H1 (cell line): Measurements from ENCODE around the gene CRYM. TPM values are rescaled to one million over a fixed set of nuclear protein-coding genes. Genes with fewer than 3 reads are reported as not detected.

Experiments used
- CTCF ChIA-PET: fragments of 300-600 bp; sonication (Branson Sonifier 250); formaldehyde crosslinking; loops from one replicate; lab custom pipeline; 2021; ENCODE audit not compliant: partially characterized antibody; lab: Charles Lee
- POLR2A ChIA-PET: fragments of 300-600 bp; sonication (Branson Sonifier 250); formaldehyde crosslinking; loops from one replicate; lab custom pipeline; 2021; ENCODE audit warnings: inconsistent platforms; ENCODE audit not compliant: partially characterized antibody; lab: Charles Lee
- DNase-seq, 2 experiments: peaks; one replicate each; pipeline versions ENCODE4 v3.0.0 to v3.0.0-alpha.2; 2010 to 2022; ENCODE audit warnings: low spot score in 2 of 2, low read depth in 1 of 2, mixed read lengths in 1 of 2
- FAIRE-seq: peaks from 2 replicates; lab custom pipeline; 2011; peaks lifted over from hg19 to GRCh38; lab: Jason Lieb, UNC
- H2AFZ ChIP-seq: 2 replicates; pipeline ENCODE4 v1.8.1; 2012; ENCODE audit warnings: low read length, inconsistent platforms
- H2AK5ac ChIP-seq: 2 replicates; pipeline ENCODE4 v1.6.1; 2013; ENCODE audit warnings: low read depth, low read length
- H2BK120ac ChIP-seq: replicated peaks from 2 replicates; pipeline ENCODE3; 2013; ENCODE audit warnings: low read depth, low read length, inconsistent platforms
- H2BK12ac ChIP-seq: 2 replicates; pipeline ENCODE4 v1.6.1; 2013; ENCODE audit warnings: low read depth, low read length
- H2BK15ac ChIP-seq: 2 replicates; pipeline ENCODE4 v1.6.1; 2013; ENCODE audit warnings: low read length
- H2BK20ac ChIP-seq: 2 replicates; pipeline ENCODE4 v1.6.1; 2013; ENCODE audit warnings: low read length
- H2BK5ac ChIP-seq: 2 replicates; pipeline ENCODE4 v1.6.1; 2013; ENCODE audit warnings: low read depth, low read length
- H3K14ac ChIP-seq: 2 replicates; pipeline ENCODE4 v1.6.1; 2013; ENCODE audit warnings: inconsistent platforms; ENCODE audit not compliant: insufficient read length
- H3K18ac ChIP-seq: 2 replicates; pipeline ENCODE4 v1.6.1; 2013; ENCODE audit warnings: low read length; ENCODE audit errors: extremely low read depth
- H3K23ac ChIP-seq: 2 replicates; pipeline ENCODE4 v1.6.1; 2013; ENCODE audit warnings: inconsistent platforms; ENCODE audit not compliant: insufficient read length
- H3K23me2 ChIP-seq: 2 replicates; pipeline ENCODE4 v1.6.1; 2013; ENCODE audit warnings: low read depth, low read length
- H3K27ac ChIP-seq: 2 replicates; pipeline ENCODE4 v1.6.1; 2011; ENCODE audit warnings: low read depth, low read length, inconsistent platforms
- H3K27me3 ChIP-seq, 4 experiments: replicated peaks in 1 of 4; 1 replicate in 1 of 4; 2 replicates in 3 of 4; pipeline versions ENCODE4 v1.6.1 to v1.8.1; 2011 to 2013; ENCODE audit warnings: low read length in 3 of 4, mild to moderate bottlenecking in 3 of 4, inconsistent platforms in 2 of 4, mixed read lengths in 2 of 4, moderate library complexity in 1 of 4; ENCODE audit not compliant: control insufficient read depth in 3 of 4, insufficient read depth in 3 of 4; ENCODE audit errors: extremely low read depth in 1 of 4
- H3K36me3 ChIP-seq, 4 experiments: 2 replicates each; pipeline versions ENCODE4 v1.6.1 to v1.8.1; 2011 to 2013; ENCODE audit warnings: mild to moderate bottlenecking in 4 of 4, low read length in 3 of 4, moderate library complexity in 2 of 4, control low read depth in 1 of 4, inconsistent platforms in 1 of 4; ENCODE audit not compliant: insufficient read depth in 4 of 4, control insufficient read depth in 2 of 4
- H3K4ac ChIP-seq: replicated peaks from 2 replicates; pipeline ENCODE3; 2013; ENCODE audit warnings: low read length, low read depth, mixed read lengths, inconsistent platforms; ENCODE audit not compliant: insufficient read length
- H3K4me1 ChIP-seq, 4 experiments: replicated peaks in 1 of 4; 1 replicate in 1 of 4; 2 replicates in 3 of 4; pipeline versions ENCODE4 v1.6.1 to v1.8.1; 2011 to 2013; ENCODE audit warnings: low read length in 3 of 4, inconsistent platforms in 2 of 4, mixed read lengths in 1 of 4; ENCODE audit not compliant: insufficient read depth in 4 of 4, control insufficient read depth in 3 of 4
- H3K4me2 ChIP-seq, 2 experiments: 2 replicates each; pipeline versions ENCODE4 v1.6.1 to v1.8.1; 2011 to 2013; ENCODE audit warnings: low read depth in 2 of 2, low read length in 2 of 2, control low read depth in 1 of 2, inconsistent platforms in 1 of 2, mild to moderate bottlenecking in 1 of 2; ENCODE audit not compliant: insufficient read depth in 1 of 2
- H3K4me3 ChIP-seq, 4 experiments: fragments of 200-600, 300-600 bp in 1 of 4; sonication (generic), shearing (Covaris generic), sonication (Bioruptor Twin) in 1 of 4; 2 replicates each; pipeline versions ENCODE4 v1.5.1 to v1.8.1; 2011 to 2016; ENCODE audit warnings: low read length in 4 of 4, low read depth in 3 of 4, control low read depth in 2 of 4, inconsistent platforms in 2 of 4, mild to moderate bottlenecking in 2 of 4, mixed read lengths in 1 of 4, moderate library complexity in 1 of 4; ENCODE audit not compliant: insufficient read depth in 2 of 4; ENCODE audit errors: extremely low read depth in 1 of 4
- H3K56ac ChIP-seq: replicated peaks from 2 replicates; pipeline ENCODE3; 2013; ENCODE audit warnings: low read depth, mild to moderate bottlenecking, mixed read lengths, low read length, inconsistent platforms; ENCODE audit not compliant: insufficient read length
- H3K79me1 ChIP-seq: 2 replicates; pipeline ENCODE4 v1.6.1; 2013; ENCODE audit warnings: low read depth, low read length, control low read depth
- H3K79me2 ChIP-seq, 2 experiments: 2 replicates each; pipeline versions ENCODE4 v1.6.1 to v1.8.1; 2012 to 2013; ENCODE audit warnings: low read length in 2 of 2, mild to moderate bottlenecking in 2 of 2, inconsistent platforms in 1 of 2; ENCODE audit not compliant: insufficient read depth in 2 of 2, control insufficient read depth in 1 of 2
- H3K9ac ChIP-seq, 4 experiments: replicated peaks in 1 of 4; 1 replicate in 1 of 4; 2 replicates in 3 of 4; pipeline versions ENCODE4 v1.6.1 to v1.8.1; 2011 to 2013; ENCODE audit warnings: low read depth in 3 of 4, low read length in 3 of 4, control low read depth in 2 of 4, mild to moderate bottlenecking in 2 of 4, moderate library complexity in 2 of 4, inconsistent platforms in 1 of 4; ENCODE audit errors: extremely low read depth in 1 of 4
- H3K9me3 ChIP-seq, 2 experiments: 2 replicates each; pipeline versions ENCODE4 v1.6.1 to v1.8.1; 2012 to 2013; ENCODE audit warnings: mild to moderate bottlenecking in 2 of 2, moderate library complexity in 2 of 2, control low read depth in 1 of 2, inconsistent platforms in 1 of 2, low read depth in 1 of 2, low read length in 1 of 2, mixed read lengths in 1 of 2; ENCODE audit not compliant: insufficient read depth in 2 of 2
- H4K20me1 ChIP-seq, 2 experiments: replicated peaks in 1 of 2; 2 replicates each; pipeline versions ENCODE3 to v1.8.1; 2011 to 2013; ENCODE audit warnings: inconsistent platforms in 2 of 2, low read length in 2 of 2, mild to moderate bottlenecking in 1 of 2; ENCODE audit not compliant: insufficient read depth in 2 of 2, control insufficient read depth in 1 of 2
- H4K5ac ChIP-seq: 2 replicates; pipeline ENCODE4 v1.6.1; 2013; ENCODE audit warnings: low read length, low read depth, mixed read lengths, inconsistent platforms; ENCODE audit not compliant: insufficient read length
- H4K8ac ChIP-seq: 2 replicates; pipeline ENCODE4 v1.8.0; 2013; ENCODE audit warnings: mild to moderate bottlenecking, moderate library complexity, low read length, inconsistent platforms; ENCODE audit not compliant: insufficient read depth; ENCODE audit errors: extremely low read depth
- H4K91ac ChIP-seq: replicated peaks from 2 replicates; pipeline ENCODE3; 2013; ENCODE audit warnings: low read length, mixed read lengths, inconsistent platforms; ENCODE audit not compliant: insufficient read length
- CTCF ChIP-seq, 3 experiments: IDR thresholded peaks; 1 replicate in 2 of 3; 2 replicates in 1 of 3; pipeline versions ENCODE4 v1.5.1 to v1.6.1; 2011; ENCODE audit warnings: low read length in 3 of 3, mild to moderate bottlenecking in 3 of 3, inconsistent platforms in 2 of 3, low read depth in 1 of 3, moderate library complexity in 1 of 3; ENCODE audit not compliant: insufficient read depth in 1 of 3; ENCODE audit errors: control extremely low read depth in 1 of 3
- EP300 ChIP-seq, 2 experiments: IDR thresholded peaks; 1 replicate in 1 of 2; 2 replicates in 1 of 2; pipeline ENCODE4 v1.6.1; 2011 to 2012; ENCODE audit warnings: low read depth in 2 of 2, low read length in 2 of 2, mild to moderate bottlenecking in 2 of 2, borderline replicate concordance in 1 of 2, inconsistent platforms in 1 of 2, moderate library complexity in 1 of 2
- EZH2 ChIP-seq: fragments of 200-600 bp; sonication (generic); IDR thresholded peaks from 2 replicates; pipeline ENCODE4 v1.7.1; 2012; ENCODE audit warnings: low read depth, mild to moderate bottlenecking, moderate library complexity, low read length, inconsistent platforms; ENCODE audit not compliant: severe bottlenecking
- FOSL1 ChIP-seq: IDR thresholded peaks from 2 replicates; pipeline ENCODE4 v1.6.1; 2011; ENCODE audit warnings: mild to moderate bottlenecking, low read depth, low read length, moderate library complexity; ENCODE audit not compliant: insufficient read depth
- NANOG ChIP-seq: IDR thresholded peaks from 2 replicates; pipeline ENCODE4 v1.6.1; 2011; ENCODE audit warnings: low read length, low read depth, mild to moderate bottlenecking, inconsistent platforms; ENCODE audit not compliant: insufficient read depth, poor library complexity, severe bottlenecking
- POLR2A ChIP-seq, 2 experiments: IDR thresholded peaks; 1 replicate in 1 of 2; 2 replicates in 1 of 2; pipeline ENCODE4 v1.6.1; 2011; ENCODE audit warnings: low read depth in 2 of 2, low read length in 2 of 2, mild to moderate bottlenecking in 2 of 2; ENCODE audit errors: control extremely low read depth in 1 of 2
- RBBP5 ChIP-seq: IDR thresholded peaks from 2 replicates; pipeline ENCODE4 v1.7.1; 2012; ENCODE audit warnings: low read depth, mild to moderate bottlenecking, inconsistent platforms, low read length, moderate library complexity, borderline replicate concordance
- USF2 ChIP-seq: IDR thresholded peaks from 2 replicates; pipeline ENCODE4 v1.6.1; 2011; ENCODE audit warnings: low read length, improper control_type of control experiment
- WGBS, 2 experiments: shearing (Covaris generic) in 1 of 2; methylation state at CpG; one replicate each; pipeline versions ENCODE4 v1.1.6 to v1.1.7; 2013 to 2015; ENCODE audit warnings: low lambda C conversion rate in 2 of 2, mixed read lengths in 2 of 2, inconsistent platforms in 1 of 2, low coverage in 1 of 2, missing lambda C conversion rate in 1 of 2; ENCODE audit not compliant: insufficient replicate concordance in 2 of 2, insufficient coverage in 1 of 2, insufficient read length in 1 of 2; ENCODE audit errors: extremely low coverage in 1 of 2, missing lambda C conversion rate in 1 of 2; 5-methylcytosine and 5-hydroxymethylcytosine counted together
- polyA plus RNA-seq, 7 experiments: library from polyadenylated mRNA; depleted of rRNA in 3 of 7; stranded (reverse) in 5 of 7; unstranded in 2 of 7; fragments of >200 nt in 5 of 7; fragments of 200-250 nt in 2 of 7; gene quantifications; 1 replicate in 5 of 7; 2 replicates in 1 of 7; 4 replicates in 1 of 7; pipeline versions ENCODE4 v1.2.1 to v1.2.3, GENCODE V29; 2011 to 2013; ENCODE audit warnings: missing spikeins in 2 of 7, mixed read lengths in 2 of 7
- total RNA-seq: library from RNA; stranded (reverse); fragmentation: NEBNext Ultra II Directional; extraction: Animal tissue kit (Norgen Biotek cat#: 25700); gene quantifications from 2 replicates; pipeline ENCODE4 v1.2.1, GENCODE V29; 2021

CRYM gene
- total and polyA plus RNA-seq, 2 of the 8 experiments (the other 6 are each of a cell fraction or from before 2014, with no cell fraction given): 12.9 to 40.4 TPM

GRCh38 chr16:21301895-21302291 is 23.8 kb upstream of the CRYM start:
- H2AFZ ChIP-seq: no peak overlapping the region
- H3K79me1 ChIP-seq: no peaks in the 10 kb centered on the region
- H3K23ac ChIP-seq: no peak overlapping the region
- H3K79me2 ChIP-seq: no peaks in the 10 kb centered on the region
- POLR2A ChIA-PET: interaction anchor here (1.9 kb wide), 1 partner anchor 143 kb away, joined by 9 read pairs; the partner anchor contains the start of gene LDAF1
- peak overlapping the region; percentile 34 to 74 (median 68) for H3K4me3 ChIP-seq
- H4K91ac ChIP-seq: no peak overlapping the region
- H3K9me3 ChIP-seq: no peaks in the 10 kb centered on the region
- DNase-seq (no peak), FAIRE-seq (no peak)
- no peak overlapping the region for H3K9ac ChIP-seq
- H2BK20ac ChIP-seq: no peak overlapping the region
- no peak overlapping the region for H3K4ac ChIP-seq
- CTCF ChIA-PET: interaction anchor here (1.3 to 3.8 kb wide), 10 partner anchors 10 to 144 kb away, joined by 3 to 65 read pairs (median 12); partner anchors contain the start of genes CRYM and LDAF1
- no peak overlapping the region for H4K5ac ChIP-seq
- peaks cover 10% of the 10 kb centered on the region; the same call in 1 of the 2 replicates for H3K23me2 ChIP-seq
- H2BK5ac ChIP-seq: no peak overlapping the region
- H2BK12ac ChIP-seq: no peak overlapping the region
- H2BK120ac ChIP-seq: no peak overlapping the region
- no peak overlapping the region for H4K8ac ChIP-seq
- H2AK5ac ChIP-seq: no peak overlapping the region
- 4% methylated on average over 17 of the region's 17 CpGs; no CpG with 5 or more reads in 1 of the 2 experiments for WGBS, 2 experiments
- H3K14ac ChIP-seq: no peak overlapping the region
- no peak overlapping the region for H2BK15ac ChIP-seq
- peaks cover 0 to 7% of the 10 kb centered on the region in 2 experiments for H4K20me1 ChIP-seq
- H3K27ac ChIP-seq: no peak overlapping the region
- H3K27me3 ChIP-seq: peaks cover 8 to 38% (median 25%) of the 10 kb centered on the region in 4 experiments
- no peak overlapping the region for H3K18ac ChIP-seq
- peaks cover 0 to 3% (median 2%) of the 10 kb centered on the region in 4 experiments; a peak in 4 of 7 replicates for H3K4me1 ChIP-seq
- H3K36me3 ChIP-seq: no peaks in the 10 kb centered on the region
- H3K56ac ChIP-seq: no peak overlapping the region
- peak overlapping the region; percentile 76 to 96 for H3K4me2 ChIP-seq
- TF ChIP-seq NANOG (no peak), EZH2 (no peak), EP300 (IDR thresholded peaks at IDR 0.05; ENCODE audit: borderline replicate concordance in 1 of 2, low read depth in 2 of 2, low read length in 2 of 2) (no peak), POLR2A (IDR thresholded peaks at IDR 0.05; ENCODE audit: control extremely low read depth in 1 of 2, low read depth in 2 of 2, low read length in 2 of 2) (no peak), FOSL1 (no peak), RBBP5 (no peak), CTCF (IDR thresholded peaks at IDR 0.05; ENCODE audit: control extremely low read depth in 1 of 3, insufficient read depth in 1 of 3, low read depth in 1 of 3, low read length in 3 of 3) (no peak), USF2 (no peak)
